ENCODE data around the gene VSIR.

VSIR gene

DNA sequence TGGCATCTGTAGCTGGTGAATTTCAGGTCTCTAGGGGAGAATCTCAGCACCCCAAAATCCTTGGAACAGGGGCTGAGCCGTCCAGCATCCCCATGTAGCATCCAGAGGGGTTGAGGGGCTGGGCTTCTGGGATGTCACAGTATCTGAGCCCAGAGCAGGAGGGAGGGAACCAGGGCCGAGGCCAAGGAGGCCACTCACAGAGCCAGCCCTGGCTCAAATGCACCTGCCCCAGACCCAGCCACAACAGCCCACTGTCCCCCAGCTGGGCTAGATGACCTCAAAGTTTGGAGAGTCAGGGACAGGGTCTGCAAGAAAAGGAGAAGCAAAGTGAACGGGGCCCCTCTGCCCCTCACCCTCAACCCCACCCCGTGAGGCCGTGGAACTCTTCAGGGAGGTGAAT, 22.3 kb downstream of the VSIR start:
- FAIRE-seq: no peak
- TF ChIP-seq CTCF (IDR thresholded peaks at IDR 0.05; ENCODE audit: insufficient read depth, missing control alignments): no peak
- DNase-seq (ENCODE audit: insufficient read length, low spot score): no peak

DNA sequence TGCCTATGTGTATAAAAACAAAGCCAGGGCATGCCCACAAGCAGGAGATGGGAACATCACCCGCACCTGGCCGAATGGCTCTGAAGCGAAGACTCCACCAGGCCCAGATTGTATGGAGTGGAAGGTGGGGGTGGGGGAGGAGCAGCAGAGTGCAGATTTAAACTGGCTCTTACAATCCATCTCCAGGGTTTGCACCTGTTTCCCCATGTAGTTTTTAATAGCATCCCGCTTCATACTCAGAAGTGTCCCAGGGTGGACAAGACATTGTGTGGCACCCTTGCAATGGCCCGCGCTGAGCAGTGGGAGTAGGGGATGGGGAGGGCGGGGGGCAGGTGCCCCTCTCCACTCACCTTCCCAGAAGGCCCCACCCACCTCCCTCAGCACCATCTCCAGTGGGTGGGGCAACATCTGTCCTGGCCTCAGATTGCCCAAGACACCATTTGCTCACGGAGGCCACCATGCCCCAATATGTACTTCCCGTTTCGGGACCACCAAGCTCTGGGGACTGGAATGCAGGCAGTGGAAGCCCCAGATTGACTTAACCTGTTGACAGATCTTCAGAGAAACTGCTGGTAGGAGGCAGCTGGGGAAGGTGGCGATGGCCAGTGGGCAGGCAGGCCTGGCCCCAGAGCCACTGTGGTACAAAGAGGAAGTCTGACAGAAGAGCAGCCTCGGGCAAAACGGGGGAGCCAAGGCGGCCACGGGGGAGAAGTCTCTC, 23.0 kb downstream of the VSIR start:
- FAIRE-seq: no peak
- no peak for TF ChIP-seq CTCF (IDR thresholded peaks at IDR 0.05; ENCODE audit: insufficient read depth, missing control alignments)

GRCh38 chr10:71749396-71749795, 23.9 kb downstream of the VSIR start:
- no peak for FAIRE-seq
- no peak for TF ChIP-seq CTCF (IDR thresholded peaks at IDR 0.05; ENCODE audit: insufficient read depth, missing control alignments)
- no peak for DNase-seq (ENCODE audit: insufficient read length, low spot score)

More for the DNA sequence above, 23.0 kb downstream of the VSIR start:
- DNase-seq (ENCODE audit: insufficient read length, low spot score): no peak

DNA sequence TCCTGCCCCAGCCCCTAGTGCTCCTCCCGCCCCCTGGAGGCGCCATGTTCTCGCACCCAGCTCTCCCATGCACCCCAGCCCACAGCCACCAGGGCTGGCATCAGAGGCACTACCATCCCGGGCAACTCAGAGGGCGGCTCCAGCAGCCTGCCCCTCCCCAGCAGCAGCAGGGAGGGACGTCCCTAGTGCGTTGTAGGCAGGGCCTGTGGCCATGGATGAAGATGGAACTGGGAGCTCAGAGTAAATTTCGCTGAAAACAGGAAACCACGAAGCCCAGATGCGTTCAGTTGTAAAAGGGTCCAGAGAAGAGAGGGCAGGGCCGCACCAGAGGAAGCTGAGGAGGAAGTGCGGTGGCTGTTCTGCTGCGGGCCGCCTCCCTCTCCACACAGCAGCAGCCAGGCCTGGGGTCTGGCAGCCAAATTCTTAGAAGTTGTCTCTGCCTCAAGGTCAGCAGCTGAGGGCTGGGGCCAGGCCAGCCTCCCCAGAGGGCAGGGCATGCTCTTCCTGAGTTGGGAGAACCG, 24.6 kb downstream of the VSIR start:
- FAIRE-seq (no peak), DNase-seq (ENCODE audit: insufficient read length, low spot score) (no peak)
- TF ChIP-seq CTCF (IDR thresholded peaks at IDR 0.05; ENCODE audit: insufficient read depth, missing control alignments): no peak

DNA sequence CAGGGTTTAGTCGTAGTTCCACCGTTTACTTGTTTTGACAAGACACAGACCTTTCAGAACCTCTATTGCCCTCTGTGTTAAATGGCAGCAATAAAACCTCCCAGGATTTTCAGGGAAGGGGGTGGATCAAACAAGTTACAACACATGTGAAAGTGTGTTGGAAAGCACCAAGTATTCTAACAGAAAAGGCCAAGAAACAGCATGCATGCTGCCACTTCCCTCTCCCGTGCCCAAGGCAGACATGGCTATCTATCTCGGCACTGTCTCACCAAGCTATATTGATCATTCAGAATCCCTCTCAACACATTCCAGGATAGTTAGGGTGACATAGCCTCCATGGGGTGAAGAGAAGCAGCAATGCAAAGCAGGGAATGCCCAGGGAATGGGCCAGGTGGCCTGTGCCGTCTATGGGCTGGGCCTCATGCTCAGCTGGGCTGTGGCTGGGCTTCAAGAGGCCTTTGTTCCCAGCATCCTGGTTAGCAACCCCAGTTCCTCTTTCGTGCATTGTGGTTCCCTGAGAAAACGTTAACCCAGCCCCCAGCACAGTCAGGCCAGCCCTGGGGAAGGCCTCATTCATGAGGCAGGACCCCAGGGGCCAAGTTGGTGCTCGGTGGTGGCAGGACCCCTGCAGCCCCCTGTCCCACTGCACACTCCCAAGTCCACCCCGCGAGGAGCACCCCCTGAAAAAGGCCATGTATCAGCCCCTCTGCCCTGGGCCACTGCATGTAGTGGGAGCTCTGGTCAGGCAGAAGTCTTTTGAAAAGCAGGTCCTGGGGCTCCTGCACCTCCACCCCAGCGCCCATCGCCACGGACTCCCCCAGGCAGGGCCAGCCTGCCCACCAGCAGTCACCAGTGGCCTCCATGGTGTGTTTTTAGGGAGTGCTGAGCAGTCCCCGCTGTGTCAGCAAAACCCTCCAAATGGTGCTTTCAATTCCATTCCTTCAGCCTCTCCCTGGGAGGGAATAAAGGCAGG, 25.5 kb downstream of the VSIR start:
- no peak for TF ChIP-seq CTCF (IDR thresholded peaks at IDR 0.05; ENCODE audit: insufficient read depth, missing control alignments)
- no peak for DNase-seq (ENCODE audit: insufficient read length, low spot score)
- FAIRE-seq: no peak

GRCh38 chr10:71747039-71747531, 26.2 kb downstream of the VSIR start:
- TF ChIP-seq CTCF (IDR thresholded peaks at IDR 0.05; ENCODE audit: insufficient read depth, missing control alignments): no peak
- no peak for FAIRE-seq
- no peak for DNase-seq (ENCODE audit: insufficient read length, low spot score)
